Astrocyte of the cerebellum (primary cell): ENCODE measurements around the gene ARHGEF26.

Source experiments
- DNase-seq: peaks from one replicate; pipeline ENCODE4 v3.0.0-alpha.2; 2011; ENCODE audit warnings: low read depth
- H3K4me3 ChIP-seq: 2 replicates; pipeline ENCODE4 v1.5.1; 2011; ENCODE audit warnings: mild to moderate bottlenecking, low read depth, low read length, moderate library complexity
- in situ Hi-C: cut with HindIII; loops from 2 replicates; pipeline ENCODE4 v1.10.0; 2017; ENCODE audit warnings: low sequenced_read_pairs
- TF ChIP-seq, protein P1 (sequence below): IDR thresholded peaks from 2 replicates; pipeline ENCODE4 v1.5.1; 2012; ENCODE audit warnings: low read length, low read depth, moderate library complexity, mild to moderate bottlenecking; ENCODE audit errors: missing control alignments

ARHGEF26 gene

DNA sequence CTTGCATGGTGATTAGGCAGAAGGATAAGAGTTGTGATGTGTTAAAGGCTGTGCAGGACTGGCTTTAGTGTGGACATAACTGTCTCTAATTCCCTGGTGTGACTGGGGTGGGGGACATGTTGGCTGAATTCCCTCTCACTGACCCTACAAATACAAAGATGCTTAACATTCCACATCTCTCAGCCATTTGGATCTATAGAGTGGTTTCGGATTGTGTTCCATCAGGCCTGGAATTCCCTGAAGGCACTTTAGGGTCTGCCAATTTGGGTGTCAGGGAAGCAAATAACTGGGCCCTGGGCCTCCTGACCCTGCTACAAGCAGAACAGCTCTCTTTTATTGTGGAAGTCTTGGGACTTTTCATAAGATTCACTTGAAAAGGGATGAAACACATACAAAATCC, 56.2 kb downstream of the ARHGEF26 start:
- DNase-seq: no peak
- TF ChIP-seq, protein P1, sequence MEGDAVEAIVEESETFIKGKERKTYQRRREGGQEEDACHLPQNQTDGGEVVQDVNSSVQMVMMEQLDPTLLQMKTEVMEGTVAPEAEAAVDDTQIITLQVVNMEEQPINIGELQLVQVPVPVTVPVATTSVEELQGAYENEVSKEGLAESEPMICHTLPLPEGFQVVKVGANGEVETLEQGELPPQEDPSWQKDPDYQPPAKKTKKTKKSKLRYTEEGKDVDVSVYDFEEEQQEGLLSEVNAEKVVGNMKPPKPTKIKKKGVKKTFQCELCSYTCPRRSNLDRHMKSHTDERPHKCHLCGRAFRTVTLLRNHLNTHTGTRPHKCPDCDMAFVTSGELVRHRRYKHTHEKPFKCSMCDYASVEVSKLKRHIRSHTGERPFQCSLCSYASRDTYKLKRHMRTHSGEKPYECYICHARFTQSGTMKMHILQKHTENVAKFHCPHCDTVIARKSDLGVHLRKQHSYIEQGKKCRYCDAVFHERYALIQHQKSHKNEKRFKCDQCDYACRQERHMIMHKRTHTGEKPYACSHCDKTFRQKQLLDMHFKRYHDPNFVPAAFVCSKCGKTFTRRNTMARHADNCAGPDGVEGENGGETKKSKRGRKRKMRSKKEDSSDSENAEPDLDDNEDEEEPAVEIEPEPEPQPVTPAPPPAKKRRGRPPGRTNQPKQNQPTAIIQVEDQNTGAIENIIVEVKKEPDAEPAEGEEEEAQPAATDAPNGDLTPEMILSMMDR: no peak
- in situ Hi-C loops: no loop called here
- H3K4me3 ChIP-seq: no peak overlapping the region

DNA sequence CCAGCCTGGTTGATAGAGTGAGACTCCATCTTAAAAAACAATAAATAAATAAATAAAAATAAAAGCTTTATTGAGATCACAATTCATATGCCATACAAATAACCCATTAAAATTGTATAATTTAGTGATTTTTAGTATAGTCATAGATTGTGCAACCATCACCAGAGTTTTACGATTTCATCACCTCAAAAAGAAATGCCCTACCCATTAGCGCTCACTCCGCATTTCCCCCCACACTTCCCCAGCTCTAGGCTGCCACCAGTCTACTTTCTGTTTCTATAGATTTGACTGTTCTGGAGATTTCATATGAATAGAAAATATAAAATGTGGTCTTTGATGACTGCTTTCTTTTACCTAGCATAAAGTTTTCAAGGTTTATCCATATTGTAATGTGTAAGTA, 57.0 kb downstream of the ARHGEF26 start:
- H3K4me3 ChIP-seq: no peak overlapping the region
- DNase-seq: no peak
- TF ChIP-seq, protein P1: no peak
- in situ Hi-C loops: no loop called here

DNA sequence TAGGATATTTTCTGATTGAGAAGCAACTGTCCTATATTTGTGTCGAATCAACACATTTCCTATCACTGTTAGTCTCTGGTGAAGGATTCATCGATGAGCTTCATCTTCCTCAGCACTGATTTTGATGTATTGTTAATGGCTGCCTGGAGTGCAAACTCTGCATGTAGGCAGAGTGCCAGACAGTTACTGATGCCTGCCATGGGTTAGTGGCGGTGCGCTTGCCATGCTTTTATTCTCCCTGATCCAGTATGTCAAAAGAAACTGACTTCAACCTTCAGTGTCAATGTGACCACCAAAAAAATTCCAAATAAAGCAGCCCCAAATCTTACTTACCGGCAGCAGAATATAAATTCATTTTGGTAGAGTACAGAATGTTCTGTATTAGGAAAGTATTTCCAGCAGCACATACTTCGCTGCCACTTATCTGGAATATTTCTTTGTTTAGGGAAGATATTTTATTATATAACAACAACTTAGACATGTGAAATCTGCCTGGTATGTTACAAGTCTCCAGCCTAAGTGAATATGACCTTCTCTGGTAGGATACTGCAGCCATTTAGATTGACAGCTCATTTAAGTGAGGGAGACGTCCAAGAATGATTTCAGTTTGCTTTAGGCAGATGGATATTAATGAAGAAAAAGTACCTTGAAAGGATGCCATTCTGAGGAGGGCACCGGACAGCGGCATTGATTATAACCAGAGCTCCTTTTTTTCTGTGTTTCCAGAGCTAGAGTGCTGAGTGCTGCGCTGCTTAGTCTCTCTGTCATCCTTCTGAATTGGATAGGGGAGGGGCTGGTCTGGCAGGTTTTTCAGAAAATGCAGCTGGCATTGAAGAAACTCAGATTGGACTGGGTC, 59.9 kb downstream of the ARHGEF26 start:
- DNase-seq: no peak
- TF ChIP-seq, protein P1: no peak

DNA sequence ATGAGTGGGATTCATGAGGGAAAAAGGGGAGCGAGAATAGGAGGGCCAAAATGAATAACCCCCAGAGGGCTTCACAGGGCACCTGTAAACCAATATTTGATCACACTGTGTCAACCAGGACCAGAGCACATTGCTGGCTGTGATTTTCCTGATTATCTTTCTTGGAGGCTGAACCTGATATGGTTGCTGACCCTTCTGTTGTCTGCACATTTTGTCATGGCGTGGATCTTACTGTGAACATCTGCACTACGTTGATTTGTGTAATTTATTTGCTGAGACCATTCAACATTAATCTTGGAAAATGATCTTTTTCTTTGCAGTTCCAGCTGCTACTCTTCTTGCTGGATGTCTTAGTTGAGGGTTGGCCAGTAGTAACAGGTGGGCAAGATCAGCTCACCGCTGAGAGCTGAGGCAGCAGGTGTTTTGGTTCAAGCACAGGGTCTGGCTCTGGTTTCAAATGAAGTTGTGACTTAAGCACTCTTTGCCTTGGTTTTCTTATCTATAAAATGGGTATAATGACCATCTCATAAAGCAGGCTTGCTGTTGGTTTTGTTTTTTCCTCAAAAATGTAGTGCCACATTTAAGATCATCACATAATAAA, 61.2 kb downstream of the ARHGEF26 start:
- in situ Hi-C loops: no loop called here
- DNase-seq: no peak
- TF ChIP-seq, protein P1: no peak
- no peak overlapping the region for H3K4me3 ChIP-seq

More for the DNA sequence above, 59.9 kb downstream of the ARHGEF26 start:
- no peak overlapping the region for H3K4me3 ChIP-seq
- in situ Hi-C loops: no loop called here

DNA sequence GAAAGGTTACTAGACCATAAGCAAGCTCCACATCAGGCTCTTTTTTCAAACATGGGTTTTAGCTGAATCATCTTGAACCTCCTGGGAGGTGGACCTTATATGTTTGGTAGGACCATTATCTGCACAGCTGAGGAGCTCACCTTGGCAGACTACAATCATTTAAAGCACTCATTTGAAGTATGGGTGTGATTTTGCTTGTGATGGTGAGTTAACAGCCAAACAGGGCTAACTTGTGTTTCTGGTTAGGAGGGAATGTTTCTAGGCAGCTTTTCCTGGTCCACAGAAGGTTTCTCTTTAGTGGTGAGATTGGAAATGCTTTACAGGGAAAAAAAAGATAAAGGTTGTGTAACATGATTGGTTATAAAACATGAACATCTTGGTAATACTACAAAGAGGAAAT, 61.8 kb downstream of the ARHGEF26 start:
- DNase-seq: no peak
- TF ChIP-seq, protein P1: no peak
- in situ Hi-C loops: no loop called here
- H3K4me3 ChIP-seq: no peak overlapping the region

DNA sequence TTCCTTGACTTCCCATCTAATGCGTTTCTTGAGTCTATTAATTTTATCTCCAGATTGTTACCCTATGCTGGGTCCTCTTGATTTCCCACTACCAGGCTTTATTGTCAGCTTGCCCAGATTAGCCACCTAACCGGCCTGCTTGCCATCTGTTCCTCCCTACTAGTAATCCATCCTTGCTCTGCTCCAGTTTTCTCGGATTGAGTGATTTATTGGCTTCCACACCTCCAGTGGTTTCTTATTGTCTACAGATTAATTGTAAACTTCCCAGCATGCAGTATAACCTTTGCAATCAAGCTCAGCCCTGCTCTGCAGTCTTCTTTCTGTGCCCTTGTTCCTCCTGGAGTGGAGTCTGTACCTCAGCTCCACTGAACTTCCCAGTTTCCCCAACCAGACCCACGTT, 63.4 kb downstream of the ARHGEF26 start:
- H3K4me3 ChIP-seq: no peak overlapping the region
- TF ChIP-seq, protein P1: no peak
- in situ Hi-C loops: no loop called here
- no peak for DNase-seq
